Erythroblast (primary cell): ENCODE measurements around the gene GPR25.

Experiments
- DNase-seq, 2 experiments: peaks; one replicate each; lab custom pipeline; 2025; lab: John Stamatoyannopoulos, UW
- GATA1 ChIP-seq: IDR thresholded peaks from 2 replicates; pipeline ENCODE4 v1.6.1; 2011; ENCODE audit warnings: low read depth, mild to moderate bottlenecking, control low read depth, low read length, moderate library complexity
- POLR2A ChIP-seq: IDR thresholded peaks from 2 replicates; pipeline ENCODE4 v1.6.1; 2011; ENCODE audit warnings: mild to moderate bottlenecking, low read length

The GPR25 gene

DNA sequence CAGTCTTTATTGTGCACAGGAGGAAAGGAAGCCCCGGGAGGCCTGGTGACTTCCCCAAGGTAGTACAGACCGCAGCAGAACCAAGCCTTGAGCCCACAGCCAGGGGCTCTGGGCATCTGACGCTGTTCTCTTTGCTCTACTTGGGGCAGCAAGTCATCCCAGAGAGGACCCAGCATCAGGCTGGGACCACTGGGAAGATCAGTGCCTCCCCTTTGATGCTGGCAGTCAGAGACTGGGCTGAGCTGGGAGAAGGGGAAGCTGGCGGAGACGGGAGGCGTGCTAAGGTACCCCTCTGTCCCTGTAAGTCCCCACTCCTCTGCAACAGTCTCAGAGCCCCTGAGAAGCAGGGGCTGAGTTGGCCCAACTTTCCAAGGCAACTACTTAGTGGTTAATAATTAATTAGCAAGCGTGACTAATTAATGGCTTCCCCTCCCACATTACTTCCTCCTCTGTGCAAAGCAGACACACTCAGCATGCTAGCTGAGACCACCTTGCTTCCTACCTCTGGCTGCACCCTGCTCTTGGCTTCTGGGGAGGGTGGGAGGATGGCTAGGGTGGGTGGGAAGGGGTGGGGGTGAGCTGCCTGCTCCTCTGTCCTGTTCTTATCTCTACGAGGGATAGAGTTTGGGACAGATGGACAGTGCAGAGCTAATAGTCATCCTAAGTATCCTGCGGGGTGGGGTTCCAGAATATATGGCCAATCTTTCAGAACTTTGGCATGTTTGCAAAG is 23.2 kb downstream of the GPR25 start:
- DNase-seq, result no peak
- TF ChIP-seq GATA1 (no peak), POLR2A (no peak)

DNA sequence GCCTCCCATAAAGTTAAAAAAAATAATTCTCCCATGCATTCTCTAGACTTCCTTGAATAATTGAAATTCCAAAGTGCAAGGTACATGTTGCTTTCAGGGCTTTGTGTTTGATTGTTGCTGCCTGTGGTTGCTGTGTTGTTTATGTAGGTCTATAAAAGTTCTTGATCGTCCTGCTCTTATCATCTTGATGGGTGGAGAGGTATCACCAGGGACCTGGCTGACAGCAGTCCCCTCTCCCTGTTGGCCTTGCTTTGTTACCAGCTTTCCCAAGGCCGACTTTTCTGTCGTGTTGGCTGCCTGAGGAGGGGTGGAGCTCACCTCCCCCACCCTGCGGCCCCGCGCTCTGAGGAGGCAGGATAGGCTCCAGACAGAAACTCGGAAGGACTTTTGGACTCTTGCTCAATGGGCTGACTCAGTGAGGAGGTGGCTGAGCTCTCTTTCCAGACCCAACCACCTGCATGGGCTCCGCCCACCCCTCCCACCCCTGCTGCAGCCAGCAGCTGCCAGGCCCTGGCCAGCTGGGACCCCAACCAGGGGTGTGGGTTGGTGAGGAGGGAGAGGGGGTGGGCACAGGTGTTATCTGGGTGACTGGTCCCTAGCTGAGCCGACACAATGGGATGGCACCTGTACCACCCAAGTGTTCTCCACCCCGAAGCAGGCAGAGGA is 23.9 kb downstream of the GPR25 start:
- DNase-seq, result no peak
- TF ChIP-seq GATA1 (no peak), POLR2A (no peak)

DNA sequence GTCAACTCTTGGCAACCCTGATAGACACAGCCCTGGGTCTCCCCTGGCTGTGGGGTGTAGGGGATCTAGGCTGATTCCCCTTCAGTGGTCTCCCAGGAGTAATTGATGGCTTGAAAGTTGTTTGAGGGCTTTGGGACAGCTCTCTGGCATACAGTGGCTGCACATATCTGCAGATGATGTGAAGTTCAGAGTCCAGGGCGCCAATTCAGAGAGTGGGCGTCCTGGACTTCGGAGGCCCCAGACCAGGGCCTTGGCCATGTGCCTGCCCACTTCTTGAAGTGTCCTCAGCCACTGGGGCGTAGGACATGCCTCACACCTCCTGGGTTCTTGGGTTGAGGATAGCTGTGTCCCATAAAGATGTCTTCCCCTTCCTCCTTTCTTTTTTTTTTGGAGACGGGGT is 24.5 kb downstream of the GPR25 start:
- DNase-seq, result no peak
- TF ChIP-seq POLR2A (no peak), GATA1 (no peak)

DNA sequence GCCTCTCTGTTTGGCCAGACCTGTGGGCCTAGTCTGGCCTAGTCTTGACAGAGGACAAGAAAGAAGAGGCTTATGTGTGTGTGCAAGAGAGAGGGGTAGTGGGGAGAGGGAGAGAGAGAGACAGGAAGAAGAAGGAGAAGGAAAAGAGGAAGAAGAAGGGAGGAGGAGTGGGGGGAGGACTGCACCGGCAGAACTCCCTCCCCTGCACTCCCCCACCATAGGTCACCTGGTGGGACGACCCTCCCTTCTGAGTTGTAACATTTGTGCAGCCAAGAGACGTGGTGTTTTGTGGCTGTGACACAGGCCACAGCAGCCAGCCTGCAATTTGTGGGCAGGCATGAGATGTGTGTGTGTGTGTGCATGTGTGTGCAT is 26.2 kb downstream of the GPR25 start:
- TF ChIP-seq GATA1 (no peak), POLR2A (no peak)
- DNase-seq, result no peak

DNA sequence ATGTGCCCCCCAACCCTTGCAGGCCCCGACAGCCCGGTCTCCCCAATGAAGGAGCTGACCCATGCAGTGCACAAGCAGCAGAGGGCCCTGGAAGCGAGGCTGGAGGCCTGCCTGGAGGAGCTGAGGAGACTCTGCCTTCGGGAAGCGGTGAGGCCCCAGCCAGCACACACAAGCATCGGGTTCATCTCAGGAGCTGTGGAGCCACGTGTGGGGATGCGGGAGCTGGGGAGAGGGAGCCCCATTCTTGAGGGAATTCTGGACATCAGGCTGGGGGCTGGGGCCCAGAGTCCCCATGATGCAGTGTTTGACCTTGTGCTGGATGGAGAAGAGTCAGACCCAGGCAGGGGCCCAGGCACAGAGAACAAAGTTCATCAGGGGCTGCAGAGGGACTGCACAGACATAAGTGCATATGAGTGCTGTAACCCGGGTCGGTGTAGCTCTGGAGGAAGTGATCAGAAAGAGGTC is 26.7 kb downstream of the GPR25 start:
- TF ChIP-seq POLR2A (no peak), GATA1 (no peak)
- no peak for DNase-seq

DNA sequence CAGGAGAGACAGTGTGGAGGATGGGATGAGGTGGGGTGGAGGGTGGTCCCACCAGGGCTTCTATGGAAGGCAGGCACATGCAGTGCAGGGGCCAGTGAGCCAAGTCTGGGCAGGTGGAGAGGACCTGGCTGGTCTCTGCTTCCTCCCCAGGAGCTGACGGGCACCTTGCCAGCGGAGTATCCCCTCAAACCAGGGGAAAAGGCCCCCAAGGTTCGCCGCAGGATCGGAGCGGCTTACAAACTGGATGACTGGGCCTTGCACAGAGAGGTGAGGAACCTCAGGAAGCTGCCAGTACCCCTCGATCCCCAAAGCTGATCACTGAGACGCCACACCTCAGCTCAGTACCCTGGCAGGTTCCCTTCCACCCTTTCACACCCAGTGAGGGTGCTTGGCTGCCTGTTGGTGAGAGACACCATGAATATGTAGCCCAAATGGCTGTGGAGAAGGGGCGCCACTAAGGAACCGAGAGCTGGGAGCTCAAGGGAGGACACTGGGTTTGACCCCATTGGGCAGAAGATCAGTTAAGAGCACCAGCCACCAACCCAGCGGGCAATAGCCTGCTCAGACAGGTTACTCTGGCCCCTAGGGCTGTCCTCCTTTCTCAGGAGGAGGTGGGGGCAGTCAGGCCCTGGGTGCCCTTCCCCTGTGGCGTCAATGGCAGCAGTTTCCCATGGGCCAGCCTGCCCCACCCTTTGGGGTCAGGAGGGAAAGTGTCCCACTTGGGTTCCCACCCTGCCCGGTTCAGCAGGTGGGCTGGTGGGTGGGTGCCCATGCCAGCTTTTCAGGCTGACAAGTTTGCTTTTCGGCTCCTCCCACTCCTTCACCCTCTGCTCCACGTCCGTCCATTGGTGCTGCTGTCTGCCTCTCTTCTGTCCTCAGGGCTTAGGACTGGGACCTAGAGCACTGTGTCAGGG is 27.4 kb downstream of the GPR25 start:
- no peak for TF ChIP-seq POLR2A
- no peak for TF ChIP-seq GATA1
- no peak for DNase-seq

DNA sequence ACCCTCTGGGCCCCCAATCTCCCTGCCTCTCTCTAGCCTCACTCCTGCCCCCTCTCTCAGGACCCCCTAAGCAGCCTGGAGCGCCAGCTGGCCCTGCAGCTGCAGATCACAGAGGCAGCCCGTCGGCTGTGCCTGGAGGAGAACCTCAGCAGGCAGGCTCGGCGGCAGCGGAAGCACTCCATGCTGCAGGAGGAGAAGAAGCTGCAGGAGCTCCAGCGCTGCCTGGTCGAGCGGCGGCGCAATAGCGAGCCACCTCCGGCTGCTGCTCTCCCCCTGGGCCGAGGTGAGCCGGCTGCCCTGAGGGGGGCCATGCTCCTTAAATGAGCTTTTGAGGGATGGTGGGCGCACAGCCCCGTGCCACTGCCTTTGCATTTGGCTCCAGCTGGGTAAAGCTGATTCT is 28.1 kb downstream of the GPR25 start:
- TF ChIP-seq GATA1 (no peak), POLR2A (no peak)
- no peak for DNase-seq

DNA sequence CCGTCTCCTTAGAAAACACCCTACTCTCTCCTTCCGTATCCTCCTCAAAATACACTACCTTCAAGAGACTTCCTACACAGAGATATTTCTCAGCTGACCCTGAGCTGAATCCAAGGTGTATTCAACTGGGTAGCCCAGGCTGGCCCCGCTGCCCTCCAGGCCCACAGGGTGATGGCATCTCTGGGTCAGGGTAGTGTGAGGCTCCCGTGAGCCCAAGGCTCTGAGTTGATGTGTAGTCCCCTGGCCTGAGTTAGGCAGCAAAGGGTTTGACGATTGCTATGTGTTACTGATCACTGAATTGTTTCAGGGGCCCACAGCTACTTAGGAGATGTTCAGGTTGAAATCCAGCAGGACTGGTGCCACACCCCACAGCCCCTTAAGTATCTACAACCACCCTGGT is 28.6 kb downstream of the GPR25 start:
- DNase-seq, result no peak
- TF ChIP-seq POLR2A (no peak), GATA1 (no peak)

DNA sequence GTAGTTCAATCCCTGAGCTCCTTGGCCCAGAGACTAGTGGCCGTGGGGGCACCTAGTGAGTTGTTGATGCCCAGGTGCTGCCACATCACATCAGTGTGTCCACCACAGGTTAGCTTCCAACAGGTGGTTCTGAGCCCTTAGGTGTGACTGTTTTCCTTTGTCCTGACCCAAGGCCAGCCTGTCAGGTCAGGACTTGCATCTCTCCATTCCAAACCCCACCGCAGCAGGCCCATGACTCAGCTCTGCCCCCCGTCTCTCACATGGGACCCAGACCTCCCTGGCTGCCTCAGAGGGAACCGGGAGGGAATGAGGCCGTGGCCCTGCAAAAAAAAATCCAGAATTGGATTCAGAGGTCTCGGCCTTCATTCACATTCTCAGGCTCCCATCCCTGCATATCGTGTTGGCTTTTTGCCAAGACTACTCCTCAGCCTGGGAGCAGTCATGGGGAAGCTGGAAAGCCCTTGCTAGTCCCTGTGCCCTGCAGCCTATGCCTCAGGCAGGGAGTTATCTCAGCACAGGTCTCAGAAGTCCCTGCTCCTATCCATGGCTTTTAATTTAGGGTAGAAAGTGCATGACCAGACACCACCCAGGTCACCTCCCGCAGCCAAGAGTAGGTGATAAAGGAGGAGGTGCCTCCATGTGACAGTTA is 29.1 kb downstream of the GPR25 start:
- TF ChIP-seq GATA1, result no peak
- no peak for TF ChIP-seq POLR2A
- DNase-seq, result no peak

DNA sequence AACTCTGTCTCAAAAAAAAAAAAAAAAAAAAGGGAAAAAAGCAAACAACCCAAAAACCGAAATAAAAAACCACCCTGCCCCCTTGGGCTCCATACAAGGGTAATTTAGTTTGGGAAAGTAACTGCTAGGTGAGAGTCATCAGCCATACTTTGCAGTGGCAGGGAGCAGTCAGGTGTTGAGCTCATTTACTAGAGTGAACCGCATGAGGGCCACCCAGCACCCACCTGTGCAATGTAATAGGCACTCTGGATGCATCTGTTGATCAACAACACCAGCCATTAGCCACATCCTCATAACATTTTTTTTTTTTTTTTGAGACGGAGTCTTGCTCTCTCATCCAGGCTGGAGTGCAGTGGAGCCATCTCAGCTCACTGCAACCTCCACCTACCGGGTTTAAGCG is 31.0 kb downstream of the GPR25 start:
- no peak for TF ChIP-seq GATA1
- TF ChIP-seq POLR2A, result no peak
- DNase-seq, result no peak

DNA sequence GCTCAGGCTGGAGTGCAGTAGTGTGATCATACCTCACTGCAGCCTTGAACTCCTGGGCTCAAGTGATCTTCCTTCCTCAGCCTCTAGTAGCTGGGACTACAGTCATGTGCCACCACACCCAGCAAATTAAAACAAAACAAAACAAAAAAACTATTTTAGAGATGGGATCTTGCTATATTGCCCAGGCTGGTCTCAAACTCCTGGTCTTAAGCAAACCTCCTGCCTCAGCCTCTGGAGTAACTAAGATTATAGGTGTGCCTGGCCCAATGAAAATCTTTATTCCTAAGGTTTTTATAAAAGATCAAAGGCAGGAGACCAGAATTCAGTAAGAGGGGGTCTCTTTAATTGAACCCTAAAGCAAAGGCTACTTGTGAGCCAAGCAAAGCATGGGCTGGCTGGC is 32.0 kb downstream of the GPR25 start:
- no peak for DNase-seq

DNA sequence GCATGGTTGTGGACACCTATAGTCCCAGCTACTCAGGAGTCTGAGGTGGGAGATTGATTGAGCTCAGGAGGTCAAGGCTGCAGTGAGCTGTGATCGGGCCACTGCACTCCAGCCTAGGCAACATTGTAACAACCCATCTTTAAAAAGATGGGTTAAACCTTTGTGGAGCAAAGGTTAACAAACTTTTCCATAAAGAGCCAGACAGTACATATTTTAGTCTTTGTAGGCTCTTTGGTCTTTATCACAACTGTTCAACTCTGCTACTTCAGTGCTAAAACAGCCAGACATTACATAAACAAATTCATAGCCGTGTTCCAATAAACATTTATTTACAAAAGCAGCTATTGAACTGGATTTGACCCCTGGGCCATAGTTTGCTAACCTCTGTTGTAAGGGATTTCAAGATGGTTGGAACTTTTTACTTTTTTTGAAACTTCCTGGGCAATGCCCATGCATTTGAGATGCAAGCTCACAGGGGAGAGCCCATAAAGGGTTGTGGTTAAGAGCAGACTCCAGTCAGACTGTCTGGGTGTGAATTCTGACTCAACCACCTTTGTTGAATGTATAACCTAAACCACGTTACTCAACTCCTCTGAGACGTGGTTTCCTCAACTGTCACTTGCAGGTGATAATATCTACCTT is 32.8 kb downstream of the GPR25 start:
- TF ChIP-seq GATA1, result no peak
- no peak for TF ChIP-seq POLR2A
- no peak for DNase-seq

More for the DNA sequence above, 32.0 kb downstream of the GPR25 start:
- TF ChIP-seq GATA1 (no peak), POLR2A (no peak)

DNA sequence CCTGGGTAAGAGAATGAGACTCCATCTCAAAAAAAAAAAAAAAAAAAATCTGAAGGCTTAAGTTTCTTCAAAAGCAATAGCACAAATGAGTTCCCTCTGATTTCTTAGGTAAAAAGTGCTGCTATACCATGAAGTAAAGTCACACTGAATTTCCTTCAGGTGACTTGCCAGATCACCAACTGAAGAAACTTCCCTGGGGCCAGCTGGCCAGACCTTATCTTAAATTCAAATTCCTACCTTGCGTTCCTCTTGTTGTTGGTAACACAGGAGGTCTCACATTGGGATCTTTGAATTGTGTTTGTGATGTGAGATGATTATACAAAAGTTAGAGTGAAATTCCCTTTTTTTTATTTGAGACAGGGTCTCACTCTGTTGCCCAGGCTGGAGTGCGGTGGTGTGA is 33.7 kb downstream of the GPR25 start:
- TF ChIP-seq GATA1 (no peak), POLR2A (no peak)
- DNase-seq, result no peak
